GM19043 (cell line): ENCODE data around the gene UST.
"Not testable (repeated sequence)": the region's sequence is repeated elsewhere in the genome, so short reads cannot be mapped to it uniquely, and the experiment has no call there.

Source experiments
- ATAC-seq: cut with Tn5 transposase; IDR thresholded peaks from one replicate; pipeline ENCODE4 v1.9.1; 2021; ENCODE audit warnings: low read depth; ENCODE audit not compliant: unreplicated experiment

The UST gene

DNA sequence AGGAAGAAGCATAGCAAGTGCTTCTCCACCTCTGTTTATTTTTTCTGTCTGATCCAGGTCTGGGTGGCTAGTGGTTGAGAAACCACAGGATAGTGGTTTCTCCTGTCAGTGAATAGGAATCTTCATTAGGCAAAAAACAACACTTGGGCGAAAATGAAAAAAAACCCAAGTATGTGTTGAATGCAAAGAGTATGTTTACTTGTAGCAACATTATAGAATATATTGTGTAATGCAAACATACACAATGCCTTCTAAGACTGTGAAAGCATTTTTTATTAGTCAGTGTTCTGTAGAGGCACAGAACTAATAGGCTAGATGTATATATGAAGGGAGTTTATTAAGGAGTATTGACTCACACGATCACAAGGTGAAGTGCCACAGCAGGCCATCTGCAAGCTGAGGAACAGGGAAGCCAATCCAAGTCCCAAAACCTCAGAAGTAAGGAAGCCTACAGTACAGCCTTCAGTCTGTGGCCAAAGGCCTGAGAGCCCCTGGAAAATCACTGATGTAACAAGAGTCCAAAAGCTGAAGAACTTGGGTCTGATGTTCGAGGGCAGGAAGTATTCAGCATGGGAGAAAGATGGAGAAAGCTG is 111.1 kb downstream of the UST start:
- ATAC-seq = no peak

DNA sequence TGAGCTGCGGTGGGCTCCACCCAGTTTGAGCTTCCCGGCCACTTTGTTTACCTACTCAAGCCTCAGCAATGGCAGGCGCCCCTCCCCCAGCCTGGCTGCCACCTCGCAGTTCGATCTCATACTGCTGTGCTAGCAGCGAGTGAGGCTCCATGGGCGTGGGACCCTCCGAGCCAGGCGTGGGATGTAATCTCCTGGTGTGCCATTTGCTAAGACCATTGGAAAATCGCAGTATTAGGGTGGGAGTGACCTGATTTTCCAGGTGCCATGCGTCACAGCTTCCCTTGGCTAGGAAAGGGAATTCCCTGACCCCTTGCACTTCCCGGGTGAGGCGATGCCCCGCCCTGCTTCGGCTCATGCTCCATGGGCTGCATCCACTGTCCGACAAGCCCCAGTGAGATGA is 117.3 kb downstream of the UST start:
- not testable (repeated sequence) for ATAC-seq

DNA sequence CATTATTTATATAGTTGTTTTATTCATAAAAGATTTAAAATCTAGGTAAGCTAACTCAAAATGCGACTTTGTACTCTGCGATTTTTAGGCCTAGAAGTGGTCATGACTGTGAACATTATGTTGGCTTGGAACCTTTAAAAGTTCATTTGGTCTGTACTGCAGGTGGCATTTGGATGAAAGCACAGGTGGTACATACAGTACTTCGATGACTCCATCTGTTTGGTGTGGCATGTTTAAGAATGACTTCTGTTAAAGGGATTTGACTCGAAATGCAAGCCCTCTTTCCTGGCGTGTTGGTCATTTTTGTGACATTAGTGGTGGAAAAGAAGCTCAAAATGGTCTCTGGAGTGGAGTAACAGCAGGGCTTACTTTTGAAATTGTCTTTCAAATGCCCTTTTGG is 118.1 kb downstream of the UST start:
- no peak for ATAC-seq

DNA sequence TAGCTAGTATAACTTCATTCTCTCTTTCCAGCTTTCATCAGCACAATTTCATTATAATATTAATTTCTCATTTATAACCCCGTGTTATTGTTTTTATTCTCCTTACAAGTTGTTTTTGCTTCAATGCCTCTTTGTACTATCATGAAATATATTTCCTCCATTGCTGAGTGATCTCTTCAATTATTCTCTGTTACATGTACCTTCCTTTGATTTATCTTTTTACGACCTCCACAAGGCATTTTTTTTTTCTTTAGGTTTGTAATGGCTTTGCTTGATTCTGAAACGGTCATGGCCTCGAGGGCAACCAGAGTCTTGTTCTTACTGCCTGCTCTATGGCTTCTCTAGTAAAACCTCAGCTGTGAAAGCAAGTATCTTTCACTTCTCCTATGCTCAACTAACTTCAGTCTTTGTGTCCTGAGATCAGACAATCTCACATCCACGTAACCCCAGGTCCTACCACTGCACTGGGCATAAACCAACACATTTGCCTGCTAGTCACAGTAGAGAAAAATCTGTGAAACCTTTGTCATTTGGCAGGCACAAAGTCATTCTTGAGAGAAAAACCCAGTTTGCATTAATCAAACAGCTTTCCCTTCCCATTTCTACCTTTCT is 119.9 kb downstream of the UST start:
- ATAC-seq = peak; percentile 99

DNA sequence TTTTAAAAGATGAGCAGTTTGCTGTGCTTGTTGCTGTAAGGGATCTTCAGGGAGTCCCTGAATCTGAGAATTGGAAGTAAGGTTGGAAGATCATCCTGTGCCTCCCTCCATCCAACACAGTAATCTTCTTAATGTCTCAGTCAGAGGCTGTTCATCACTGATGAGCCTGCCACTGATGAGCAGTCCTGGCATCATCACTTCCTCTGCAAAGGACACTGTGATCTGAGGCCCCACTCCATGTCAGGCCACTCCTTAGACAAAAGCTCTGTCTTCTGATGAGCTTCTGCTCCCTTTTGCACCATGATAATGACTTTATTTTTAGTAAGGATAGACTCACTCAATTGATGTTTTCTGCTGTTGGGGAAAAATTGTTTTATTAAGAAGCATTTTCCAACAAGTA is 121.0 kb downstream of the UST start:
- no peak for ATAC-seq

DNA sequence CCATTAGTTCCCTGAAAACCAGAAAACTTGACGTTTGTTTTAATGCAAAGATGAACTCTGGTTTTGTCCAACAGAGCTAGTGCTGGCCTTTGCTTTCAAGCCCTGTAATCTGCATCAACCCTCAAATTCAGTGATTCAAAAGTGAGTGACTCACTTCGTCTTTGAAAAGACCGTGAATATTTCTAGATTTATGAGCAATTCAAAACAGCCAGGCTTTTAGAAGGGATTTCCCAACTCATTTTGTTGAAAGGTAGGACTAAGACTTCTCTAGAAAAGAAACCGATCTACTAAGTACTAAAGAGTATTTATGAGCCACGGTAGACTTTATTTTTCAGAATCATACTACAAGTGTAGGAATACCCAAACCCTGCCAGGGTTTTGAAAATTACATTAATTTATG is 121.5 kb downstream of the UST start:
- ATAC-seq = no peak

DNA sequence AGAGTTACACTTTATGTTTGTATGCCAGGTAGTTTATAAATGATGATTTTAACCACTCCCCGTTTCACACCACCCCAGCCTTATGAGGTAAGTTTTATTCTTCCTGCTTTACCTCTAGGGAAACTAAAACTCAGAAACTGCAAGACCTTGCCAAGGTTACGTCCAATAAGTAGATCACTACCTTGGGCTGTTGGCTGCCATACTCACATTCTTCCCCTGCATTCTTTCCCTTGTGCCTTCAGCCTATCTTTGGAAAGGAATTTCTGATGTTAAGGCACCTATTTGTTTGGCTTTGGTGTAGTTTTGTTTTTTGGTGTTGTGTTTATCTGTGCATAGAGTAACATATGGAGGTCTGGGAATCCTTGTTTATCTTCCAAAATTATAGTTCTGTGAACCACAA is 122.1 kb downstream of the UST start:
- no peak for ATAC-seq

DNA sequence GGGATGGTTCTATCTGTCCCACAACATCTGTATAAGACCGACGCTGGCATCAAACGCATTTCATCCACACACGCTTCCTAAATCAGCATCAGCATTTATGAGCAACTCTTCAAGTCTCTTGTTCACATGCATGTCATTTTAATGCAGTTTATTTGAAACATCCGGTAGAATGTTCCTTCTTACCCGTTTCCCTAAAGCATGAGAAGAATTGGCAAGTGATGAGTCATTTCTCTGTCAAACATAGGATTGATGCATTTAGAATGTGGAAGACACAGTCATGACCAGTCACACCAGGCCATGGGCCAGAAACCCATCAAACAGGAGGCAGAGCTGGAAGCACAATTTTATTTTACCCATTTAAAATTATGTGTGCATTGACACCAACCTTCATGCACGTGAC is 122.8 kb downstream of the UST start:
- ATAC-seq = no peak

DNA sequence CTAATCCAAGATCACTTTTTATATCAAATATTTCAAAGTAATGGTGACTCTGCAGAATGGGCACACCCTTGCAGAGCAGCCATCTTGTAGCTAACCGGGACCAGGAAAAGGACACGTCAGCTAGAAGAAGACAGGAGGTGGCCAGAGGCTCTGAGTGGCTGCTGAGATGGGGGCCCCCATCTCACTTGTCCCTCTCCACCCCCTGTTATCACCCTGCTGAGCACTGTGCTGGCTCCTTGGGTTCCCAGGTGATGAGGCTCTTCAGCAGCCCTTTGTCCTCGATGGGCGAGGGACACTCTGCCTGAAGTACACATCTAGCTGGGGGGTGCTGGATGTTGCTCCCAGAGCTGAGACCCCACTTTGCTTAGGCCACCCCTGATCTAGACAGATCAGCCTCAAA is 126.3 kb downstream of the UST start:
- ATAC-seq = no peak

DNA sequence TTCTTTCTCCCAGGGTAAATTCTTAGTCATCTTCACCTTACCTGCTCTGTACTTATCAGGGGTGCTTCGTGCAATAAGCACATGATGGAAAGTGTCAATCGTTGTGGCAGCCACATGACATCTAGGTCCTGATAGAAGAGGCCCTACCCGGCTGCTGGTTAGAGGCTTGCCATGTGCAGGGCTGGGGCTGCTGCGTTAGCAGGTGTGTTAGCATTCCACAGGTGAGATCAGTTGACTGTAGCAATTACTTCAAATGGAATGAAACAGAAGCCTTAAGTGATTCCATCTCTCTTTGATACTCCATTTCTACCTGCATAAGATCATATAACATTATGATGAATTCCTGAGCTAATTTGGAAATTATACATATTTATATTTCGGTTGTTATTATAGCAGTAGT is 127.0 kb downstream of the UST start:
- no peak for ATAC-seq

DNA sequence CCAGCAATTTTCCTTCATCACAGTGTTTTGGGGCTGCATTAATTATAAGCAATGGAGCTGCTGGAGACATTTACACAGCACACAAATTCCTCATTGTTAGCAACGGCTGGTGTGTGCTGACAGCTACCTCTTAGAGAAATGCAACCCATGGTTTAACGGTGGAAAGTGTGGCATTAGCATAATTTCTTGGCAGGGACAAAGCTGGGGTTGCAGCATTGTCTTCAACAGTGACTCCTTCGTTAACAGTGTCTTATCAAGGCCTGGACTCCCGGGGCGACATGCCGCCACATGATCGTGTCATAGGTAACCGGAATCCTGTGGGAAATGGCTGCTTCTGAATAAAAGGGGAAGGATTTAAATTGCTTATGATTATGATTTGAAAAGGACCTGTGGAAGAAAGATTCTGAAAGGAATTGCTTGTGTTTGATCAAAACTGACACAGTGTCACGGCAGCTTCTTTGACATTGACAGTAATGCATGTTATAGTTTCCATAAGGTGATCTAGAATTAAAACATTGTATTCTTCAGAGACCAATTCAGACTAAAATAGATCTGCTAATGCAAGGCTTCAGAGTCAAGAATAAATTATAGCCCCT is 128.0 kb downstream of the UST start:
- no peak for ATAC-seq

DNA sequence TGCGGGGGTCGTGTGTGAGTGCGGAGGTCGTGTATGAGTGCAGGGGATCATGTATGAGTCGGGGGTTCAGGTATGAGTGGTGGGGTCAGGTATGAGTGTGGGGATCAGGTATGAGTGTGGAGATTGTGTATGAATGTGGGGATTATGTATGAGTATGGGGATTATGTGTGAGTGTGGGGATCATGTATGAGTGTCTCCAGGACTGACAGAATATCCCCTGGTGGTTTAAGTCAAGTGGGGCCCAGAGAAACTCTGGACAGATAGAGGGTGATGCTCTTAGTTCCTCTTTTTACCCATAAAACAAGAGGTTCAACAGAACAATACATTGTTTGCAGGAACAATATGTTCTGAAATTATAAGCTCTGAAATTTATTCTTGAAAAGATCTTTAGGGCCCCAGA is 131.9 kb downstream of the UST start:
- ATAC-seq = no peak

DNA sequence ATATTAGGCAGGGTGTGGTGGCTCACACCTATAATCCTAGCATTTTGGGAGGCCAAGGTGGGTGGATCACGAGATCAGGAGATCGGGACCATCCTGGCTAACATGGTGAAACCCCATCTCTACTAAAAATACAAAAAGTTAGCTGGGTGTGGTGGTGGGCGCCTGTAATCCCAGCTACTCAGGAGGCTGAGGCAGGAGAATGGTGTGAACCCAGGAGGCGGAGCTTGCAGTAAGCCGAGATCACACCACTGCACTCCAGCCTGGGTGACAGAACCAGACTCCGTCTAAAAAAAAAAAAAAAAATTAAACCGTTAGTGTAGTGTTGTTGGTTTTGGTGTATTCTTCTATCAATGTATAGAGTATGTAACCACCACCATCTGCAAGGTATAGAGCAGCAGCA is 133.9 kb downstream of the UST start:
- not testable (repeated sequence) for ATAC-seq

DNA sequence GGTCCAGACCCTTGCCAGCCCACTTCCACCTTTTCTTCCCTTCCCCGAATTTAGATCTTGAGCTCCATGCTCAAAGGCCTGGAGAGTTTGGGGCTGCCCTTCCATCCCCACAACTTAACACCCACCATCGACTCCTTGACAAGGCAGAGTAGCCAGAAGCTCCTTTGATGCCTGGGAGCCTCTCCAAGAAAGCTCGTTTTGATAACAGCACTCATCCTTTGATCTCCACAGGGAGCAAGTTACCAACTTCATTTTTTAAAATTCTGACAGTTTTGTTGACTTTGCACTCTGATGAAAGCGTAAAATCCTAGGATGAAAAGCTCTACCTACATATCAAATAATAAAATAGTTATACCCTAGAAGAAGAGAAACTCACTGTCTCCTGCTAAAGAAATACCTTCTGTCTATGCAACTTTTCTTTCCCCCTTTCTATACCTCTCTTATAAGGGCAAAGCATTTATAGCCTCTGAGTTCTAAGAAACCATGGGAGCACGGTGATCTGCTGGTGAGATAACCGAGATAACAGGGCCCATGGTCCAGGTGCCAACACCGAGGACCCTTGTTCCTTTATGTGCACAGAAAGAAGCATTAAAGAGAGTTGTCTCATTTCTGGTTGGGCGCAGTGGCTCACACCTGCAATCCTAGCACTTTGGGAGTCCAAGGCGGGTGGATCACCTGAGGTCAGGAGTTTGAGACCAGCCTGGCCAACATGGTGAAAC is 134.9 kb downstream of the UST start:
- ATAC-seq = no peak

DNA sequence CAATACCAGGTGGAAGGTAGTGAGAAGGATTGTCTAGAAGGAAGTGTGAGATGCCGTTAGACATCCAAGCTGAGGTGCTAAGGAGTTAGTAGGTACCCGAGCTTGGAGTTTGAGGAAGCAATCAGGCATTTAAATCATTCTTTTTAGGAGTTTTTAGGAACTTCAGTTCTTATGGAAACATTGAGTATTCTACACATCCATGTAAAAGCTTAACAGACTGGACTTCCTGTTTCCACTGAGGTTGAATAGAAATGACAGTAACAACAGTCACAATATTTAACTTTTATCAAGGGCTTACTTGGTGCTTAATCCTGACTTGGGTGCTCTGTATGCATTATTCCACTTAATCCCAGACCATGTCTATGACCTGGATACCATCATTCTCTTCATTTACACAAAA is 136.4 kb downstream of the UST start:
- no peak for ATAC-seq

DNA sequence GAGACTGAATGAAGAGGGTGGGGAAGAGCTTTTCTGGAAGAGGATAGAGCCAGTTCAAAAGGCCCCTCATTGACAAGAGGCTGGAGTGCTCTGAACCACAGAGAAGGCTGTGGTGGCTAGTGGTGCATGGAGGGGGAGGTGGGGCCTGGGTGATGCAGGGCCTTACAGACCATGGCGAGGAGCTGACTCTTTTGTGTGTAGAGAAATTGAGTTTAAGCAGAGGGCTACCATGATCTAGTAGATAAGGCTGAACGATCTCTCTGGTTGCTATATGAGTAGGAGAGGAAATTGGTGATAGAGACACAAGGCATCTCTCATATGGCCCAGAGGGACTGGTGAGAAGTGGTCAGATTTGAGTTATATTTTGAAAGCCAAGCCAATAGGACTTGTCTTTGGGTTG is 137.6 kb downstream of the UST start:
- peak; percentile 69 for ATAC-seq

DNA sequence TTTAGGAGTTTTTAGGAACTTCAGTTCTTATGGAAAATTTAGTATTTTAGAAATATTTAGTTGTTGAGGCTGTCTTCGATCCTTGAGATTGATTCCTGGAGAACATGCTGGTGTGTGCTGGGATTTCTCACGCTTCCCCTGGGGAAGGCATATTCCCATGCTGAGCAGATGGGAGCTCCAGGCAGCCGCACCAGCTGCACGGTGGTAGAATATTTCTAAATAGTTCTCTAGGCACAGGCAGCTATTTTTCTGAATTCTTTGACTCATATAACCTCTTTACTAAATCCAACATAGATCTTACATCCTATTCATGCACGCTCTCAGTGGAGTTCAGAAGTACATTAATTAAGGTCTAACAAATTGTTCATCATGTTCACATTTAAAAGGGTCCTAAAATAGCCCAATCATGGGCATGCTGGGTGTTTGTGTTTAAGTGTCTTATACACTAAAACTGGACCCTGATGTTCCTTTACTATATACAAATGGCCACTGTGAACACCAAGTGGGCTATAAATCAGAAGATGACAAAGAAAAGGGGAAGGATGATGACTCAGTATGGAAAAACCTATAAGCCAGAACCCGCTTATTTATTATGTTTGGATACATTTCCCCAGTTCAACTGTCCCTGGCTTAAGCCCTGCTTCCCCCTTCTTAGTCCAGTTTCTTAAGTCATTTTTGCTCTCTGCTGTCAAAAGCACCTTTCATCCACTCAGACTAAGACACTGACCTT is 138.5 kb downstream of the UST start:
- ATAC-seq = no peak

DNA sequence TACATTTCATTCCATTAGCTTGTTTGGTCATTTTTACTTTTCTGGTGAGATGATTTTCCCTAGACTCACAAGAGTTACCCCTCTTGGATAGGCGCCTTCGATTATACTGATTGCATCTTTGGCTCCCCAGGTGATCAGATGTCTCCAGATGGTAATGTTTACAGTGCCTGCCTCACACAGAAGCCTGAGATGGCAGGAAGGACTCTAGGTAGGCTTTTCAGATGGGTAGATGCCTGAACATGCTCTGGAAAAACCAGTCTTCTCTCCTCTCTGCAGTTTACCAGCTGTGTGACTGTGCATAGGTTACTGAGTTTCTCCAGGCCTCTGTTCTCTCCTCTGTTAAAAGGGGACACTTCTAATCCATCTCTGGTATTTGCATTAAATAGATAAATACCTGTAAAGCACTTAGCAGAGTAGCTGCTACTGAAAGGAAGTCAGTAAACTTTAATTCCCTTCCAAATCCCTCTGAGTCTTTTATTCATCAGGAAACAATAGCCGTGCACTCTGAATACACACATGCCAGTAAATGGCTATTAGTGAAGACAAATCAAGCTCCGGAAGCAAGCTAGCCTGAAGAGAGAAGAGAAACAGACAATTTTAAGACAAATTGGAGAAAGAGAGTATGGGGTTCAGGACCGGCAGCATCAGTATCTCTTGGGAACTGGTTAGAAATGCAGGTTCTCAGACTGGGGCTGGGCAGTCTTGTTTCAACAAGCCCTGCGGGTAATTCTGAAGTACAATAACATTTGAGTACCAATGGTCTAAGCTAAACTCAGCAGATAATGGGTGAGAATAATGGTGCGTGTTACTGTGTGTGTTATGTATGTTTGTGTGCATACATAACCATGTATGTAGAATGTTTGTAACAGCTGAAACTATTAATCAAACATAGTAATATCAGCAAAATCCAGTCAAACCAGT is 139.4 kb downstream of the UST start:
- ATAC-seq = no peak

DNA sequence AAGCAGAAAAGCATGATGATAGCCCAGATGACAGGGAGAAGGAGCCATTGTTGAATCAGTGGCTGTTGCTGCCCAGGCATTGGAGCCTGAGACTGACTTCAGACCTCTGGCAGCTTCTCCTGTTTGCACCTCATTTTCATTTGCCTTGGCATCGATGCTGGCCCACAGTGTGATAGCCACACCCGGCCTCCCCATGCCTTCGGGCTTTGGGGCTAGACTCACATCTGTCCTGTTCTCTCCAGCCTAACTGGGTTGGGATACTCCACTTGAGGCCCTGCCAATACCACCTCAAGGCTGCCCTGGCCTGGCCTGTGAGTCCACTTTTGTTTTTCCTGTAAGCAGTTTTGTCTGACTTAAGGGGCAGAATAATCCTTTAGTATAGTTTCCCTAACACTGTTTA is 140.4 kb downstream of the UST start:
- no peak for ATAC-seq

DNA sequence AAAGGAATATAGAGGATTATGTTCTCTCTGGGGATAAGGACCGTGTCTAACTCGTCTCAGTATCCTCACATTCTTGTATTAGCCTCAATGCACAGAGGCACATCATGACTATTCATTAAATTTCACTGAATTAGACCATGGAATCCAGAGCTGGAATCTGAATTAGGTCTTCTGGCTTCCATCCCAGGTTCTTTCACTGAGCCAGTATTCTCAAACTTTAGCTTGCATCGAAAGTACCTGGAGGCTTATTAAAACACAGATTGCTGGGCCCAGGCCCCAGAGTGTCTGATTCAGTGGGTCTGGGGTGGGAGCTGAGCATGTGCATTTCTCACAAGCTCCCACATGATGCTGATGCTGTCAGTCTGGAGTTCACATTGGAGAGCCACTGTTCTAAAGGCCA is 142.0 kb downstream of the UST start:
- ATAC-seq = no peak
